GM18517 (cell line): ENCODE measurements around the gene CA5A.

Experiments
- ATAC-seq: cut with Tn5 transposase; IDR thresholded peaks from one replicate; pipeline ENCODE4 v1.9.1; 2021; ENCODE audit warnings: mild to moderate bottlenecking, moderate library complexity; ENCODE audit not compliant: unreplicated experiment

CA5A gene

GRCh38 chr16:87964049-87964659 is 27.8 kb upstream of the CA5A start:
- ATAC-seq: no peak

GRCh38 chr16:87963400-87963799 is 27.1 kb upstream of the CA5A start:
- no peak for ATAC-seq

GRCh38 chr16:87961623-87962022 is 25.3 kb upstream of the CA5A start:
- ATAC-seq: no peak

GRCh38 chr16:87960852-87961251 is 24.5 kb upstream of the CA5A start:
- ATAC-seq: no peak

GRCh38 chr16:87960296-87960695 is 24.0 kb upstream of the CA5A start:
- ATAC-seq: no peak

- ATAC-seq: no peak
Measured at GRCh38 chr16:87959391-87959990, 23.2 kb upstream of the CA5A start.

- ATAC-seq: no peak
Measured at GRCh38 chr16:87958632-87959031, 22.3 kb upstream of the CA5A start.

GRCh38 chr16:87957296-87958094 is 21.2 kb upstream of the CA5A start:
- no peak for ATAC-seq

GRCh38 chr16:87956365-87957231 is 20.3 kb upstream of the CA5A start:
- ATAC-seq: no peak

- no peak for ATAC-seq
Measured at GRCh38 chr16:87956098-87956364, 19.7 kb upstream of the CA5A start.

- no peak for ATAC-seq
Measured at GRCh38 chr16:87955302-87956097, 19.2 kb upstream of the CA5A start.

- ATAC-seq: no peak
Measured at GRCh38 chr16:87954826-87955225, 18.5 kb upstream of the CA5A start.

- no peak for ATAC-seq
Measured at GRCh38 chr16:87954361-87954760, 18.0 kb upstream of the CA5A start.

- ATAC-seq: no peak
Measured at GRCh38 chr16:87953308-87954215, 17.2 kb upstream of the CA5A start.

- no peak for ATAC-seq
Measured at GRCh38 chr16:87952751-87953150, 16.4 kb upstream of the CA5A start.

- peak; percentile 5 for ATAC-seq
Measured at GRCh38 chr16:87951552-87952538, 15.5 kb upstream of the CA5A start.

GRCh38 chr16:87950765-87951551 is 14.6 kb upstream of the CA5A start, which contains the start of gene BANP:
BANP (plus strand) TSS chr16:87951434; CDS start chr16:87975116, 23,682 bp downstream.
- peak; percentile 87 for ATAC-seq
